SK-N-MC (cell line): ENCODE measurements around the gene CLCN1.

Experiments used
- EZH2 ChIP-seq: fragments of 200-600 bp; sonication (generic); IDR thresholded peaks from one replicate; pipeline ENCODE4 v1.6.1; 2017; ENCODE audit warnings: antibody characterized with exemption
- FOXP2 ChIP-seq: optimal IDR thresholded peaks from 2 replicates; pipeline ENCODE3; 2011; ENCODE audit warnings: mild to moderate bottlenecking, moderate library complexity; ENCODE audit not compliant: insufficient read depth; ENCODE audit errors: extremely low read length, control extremely low read depth
- POLR2AphosphoS5 ChIP-seq: IDR thresholded peaks from 2 replicates; pipeline ENCODE4 v1.6.1; 2012; ENCODE audit warnings: mild to moderate bottlenecking, low read depth, low read length, borderline replicate concordance

- TF ChIP-seq EZH2 (no peak), POLR2AphosphoS5 (no peak), FOXP2 (no peak)
Measured at GRCh38 chr7:143401265-143401664, 85.4 kb downstream of the CLCN1 start.
